PC-9 (cell line): ENCODE results near the gene GPC1. TPM values are rescaled to one million over a fixed set of nuclear protein-coding genes. Genes with fewer than 3 reads are reported as not detected.

Experiments
- BruUV-seq: library from RNA; stranded (reverse); fragments of 400-500 nt; replicated peaks from 2 replicates; lab custom pipeline; 2021; lab: Mats Ljungman, UMichigan
- CTCF ChIA-PET: fragments of 300-600 bp; sonication (Branson Sonifier 250); formaldehyde crosslinking; loops from one replicate; lab custom pipeline; 2022; ENCODE audit warnings: antibody characterized with exemption; lab: Charles Lee
- POLR2A ChIA-PET: fragments of 300-600 bp; sonication (Branson Sonifier 250); formaldehyde crosslinking; loops from one replicate; lab custom pipeline; 2022; ENCODE audit warnings: antibody characterized with exemption; ENCODE audit not compliant: unreplicated experiment; lab: Charles Lee
- DNase-seq, 2 experiments: peaks; one replicate each; pipeline versions ENCODE4 v3.0.0 to v3.0.0-alpha.2; 2015 to 2022; ENCODE audit warnings: mixed read lengths in 1 of 2
- H2AFZ ChIP-seq: fragments of 200-600 bp; sonication (generic); 2 replicates; pipeline ENCODE4 v1.8.1; 2017; ENCODE audit warnings: antibody characterized with exemption
- H3F3A ChIP-seq: fragments of 200-600 bp; sonication (generic); 2 replicates; pipeline ENCODE4 v1.8.1; 2017; ENCODE audit warnings: antibody characterized with exemption, mild to moderate bottlenecking, low read depth; ENCODE audit not compliant: insufficient read depth
- H3K27ac ChIP-seq: fragments of 200-600 bp; sonication (generic); 2 replicates; pipeline ENCODE4 v1.6.1; 2016; ENCODE audit warnings: mixed run types
- H3K27me3 ChIP-seq: fragments of 200-600 bp; sonication (generic); 2 replicates; pipeline ENCODE4 v1.6.1; 2016; ENCODE audit warnings: low read depth, mixed run types; ENCODE audit not compliant: insufficient read depth
- H3K36me3 ChIP-seq: fragments of 200-600 bp; sonication (generic); 2 replicates; pipeline ENCODE4 v1.6.1; 2016; ENCODE audit warnings: low read depth, mixed run types
- H3K4me1 ChIP-seq: fragments of 200-600 bp; sonication (generic); replicated peaks from 2 replicates; pipeline ENCODE4 v1.6.1; 2016; ENCODE audit warnings: mixed run types; ENCODE audit not compliant: insufficient read depth
- H3K4me2 ChIP-seq: fragments of 200-600 bp; sonication (generic); 2 replicates; pipeline ENCODE4 v1.6.1; 2017; ENCODE audit warnings: mixed run types
- H3K4me3 ChIP-seq: fragments of 200-600 bp; sonication (generic); 2 replicates; pipeline ENCODE4 v1.6.1; 2016; ENCODE audit warnings: mixed run types
- H3K79me2 ChIP-seq: fragments of 200-600 bp; sonication (generic); 2 replicates; pipeline ENCODE4 v1.6.1; 2017; ENCODE audit warnings: low read depth, mixed run types
- H3K9me2 ChIP-seq: fragments of 200-600 bp; sonication (generic); 2 replicates; pipeline ENCODE4 v1.8.1; 2017; ENCODE audit warnings: mild to moderate bottlenecking; ENCODE audit not compliant: insufficient read depth
- H3K9me3 ChIP-seq: fragments of 200-600 bp; sonication (generic); 2 replicates; pipeline ENCODE4 v1.8.1; 2016; ENCODE audit warnings: low read depth; ENCODE audit not compliant: insufficient read depth
- H4K20me1 ChIP-seq: fragments of 200-600 bp; sonication (generic); 2 replicates; pipeline ENCODE4 v1.8.1; 2017; ENCODE audit not compliant: insufficient read depth
- EZH2 ChIP-seq: fragments of 200-600 bp; sonication (generic); IDR thresholded peaks from 2 replicates; pipeline ENCODE4 v1.8.0; 2017; ENCODE audit warnings: antibody characterized with exemption, low read depth
- intact Hi-C: fragments of 100-400 bp; cut with micrococcal nuclease; formaldehyde crosslinking; loops from one replicate; pipeline ENCODE4 v1.10.0; 2022; ENCODE audit not compliant: unreplicated experiment
- total RNA-seq: library from RNA; stranded (reverse); gene quantifications from 2 replicates; pipeline ENCODE4 v1.2.3, GENCODE V29; 2021
- TF ChIP-seq, protein P1 (sequence below): fragments of 200-600 bp; sonication (generic); conservative IDR thresholded peaks from 2 replicates; pipeline ENCODE4 v1.6.1; 2017; ENCODE audit warnings: mixed run types, antibody characterized with exemption, mild to moderate bottlenecking, moderate library complexity

GPC1 gene
- total RNA-seq, 1 experiment from 2014 or later = 302 TPM

DNA sequence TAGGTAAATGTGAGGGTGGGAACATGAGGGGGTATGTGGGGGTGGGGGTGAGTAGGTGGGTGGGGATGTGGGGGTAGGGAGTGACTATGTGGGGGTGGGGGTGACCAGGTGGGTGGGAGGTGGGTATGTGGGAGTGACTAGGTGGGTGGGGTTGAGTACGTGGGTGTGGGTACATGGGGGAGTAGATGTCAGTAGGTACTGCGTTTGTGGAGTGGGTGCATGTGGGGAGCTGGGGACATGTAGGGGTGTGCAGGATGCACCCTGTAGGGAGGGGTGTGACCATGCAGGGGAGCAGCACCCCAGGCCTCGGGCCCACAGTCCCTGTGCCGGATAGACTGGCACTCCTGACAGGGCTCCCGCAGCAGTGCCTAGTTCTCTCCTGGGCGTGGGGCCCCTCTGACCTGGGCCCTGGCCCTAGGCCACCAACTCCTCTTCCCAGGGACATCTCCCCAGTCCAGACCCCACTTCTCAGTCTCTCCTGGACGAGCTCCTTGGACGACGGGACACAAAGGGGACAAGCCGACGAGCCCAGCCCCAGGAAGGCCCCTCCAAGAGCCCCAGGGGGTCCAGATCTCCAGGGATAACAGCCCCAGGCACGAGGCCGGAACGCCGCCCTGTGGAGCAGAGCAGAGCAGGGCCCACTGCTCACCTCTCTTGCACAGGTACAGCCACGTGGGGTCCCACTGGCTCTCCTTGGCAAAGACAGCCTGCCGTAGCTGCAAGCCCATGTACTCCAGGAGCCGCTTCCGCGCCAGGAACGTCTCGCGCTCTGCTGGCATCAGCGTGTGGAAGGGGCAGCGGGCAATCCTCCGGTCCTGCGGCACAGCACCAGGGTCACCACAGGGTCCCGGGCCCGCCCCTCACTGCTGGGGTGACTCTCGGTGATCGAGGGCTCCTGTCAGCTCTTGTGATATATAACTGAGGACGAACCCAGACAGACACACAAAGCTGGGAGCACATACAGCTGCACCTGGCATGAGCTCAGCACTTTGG lies 64.1 kb downstream of the GPC1 start:
- CTCF ChIA-PET = no interaction called here
- TF ChIP-seq, protein P1, sequence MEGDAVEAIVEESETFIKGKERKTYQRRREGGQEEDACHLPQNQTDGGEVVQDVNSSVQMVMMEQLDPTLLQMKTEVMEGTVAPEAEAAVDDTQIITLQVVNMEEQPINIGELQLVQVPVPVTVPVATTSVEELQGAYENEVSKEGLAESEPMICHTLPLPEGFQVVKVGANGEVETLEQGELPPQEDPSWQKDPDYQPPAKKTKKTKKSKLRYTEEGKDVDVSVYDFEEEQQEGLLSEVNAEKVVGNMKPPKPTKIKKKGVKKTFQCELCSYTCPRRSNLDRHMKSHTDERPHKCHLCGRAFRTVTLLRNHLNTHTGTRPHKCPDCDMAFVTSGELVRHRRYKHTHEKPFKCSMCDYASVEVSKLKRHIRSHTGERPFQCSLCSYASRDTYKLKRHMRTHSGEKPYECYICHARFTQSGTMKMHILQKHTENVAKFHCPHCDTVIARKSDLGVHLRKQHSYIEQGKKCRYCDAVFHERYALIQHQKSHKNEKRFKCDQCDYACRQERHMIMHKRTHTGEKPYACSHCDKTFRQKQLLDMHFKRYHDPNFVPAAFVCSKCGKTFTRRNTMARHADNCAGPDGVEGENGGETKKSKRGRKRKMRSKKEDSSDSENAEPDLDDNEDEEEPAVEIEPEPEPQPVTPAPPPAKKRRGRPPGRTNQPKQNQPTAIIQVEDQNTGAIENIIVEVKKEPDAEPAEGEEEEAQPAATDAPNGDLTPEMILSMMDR = no peak
- TF ChIP-seq EZH2 = no peak
- intact Hi-C loops = no loop called here

GRCh38 chr2:240500561-240501423 lies 65.3 kb downstream of the GPC1 start:
- Histone ChIP-seq H3K4me2 (no peak overlapping the region), H3K4me1 (no peaks in the 10 kb centered on the region), H3K9me3 (no peaks in the 10 kb centered on the region), H3K36me3 (peaks cover 23% of the 10 kb centered on the region), H2AFZ (no peak overlapping the region), H3K9me2 (no peaks in the 10 kb centered on the region), H4K20me1 (0 out of 2 replicates have a peak, but pooled peaks cover 6% of the 10 kb centered on the region), H3F3A (peaks cover 8% of the 10 kb centered on the region; the same call in 1 of the 2 replicates), H3K27me3 (no peaks in the 10 kb centered on the region), H3K79me2 (no peaks in the 10 kb centered on the region), H3K27ac (no peak overlapping the region), H3K4me3 (no peak overlapping the region)
- TF ChIP-seq, protein P1 = no peak
- no peak for TF ChIP-seq EZH2
- ChIA-PET POLR2A (no interaction called here), CTCF (no interaction called here)
- BruUV-seq = no TSS peak
- intact Hi-C loops = no loop called here
- DNase-seq = no peak

More for the DNA sequence above, 64.1 kb downstream of the GPC1 start:
- Histone ChIP-seq H3K27ac (no peak overlapping the region), H3K9me3 (no peaks in the 10 kb centered on the region), H3K4me1 (no peaks in the 10 kb centered on the region), H3K4me3 (no peak overlapping the region), H3K36me3 (peaks cover 25% of the 10 kb centered on the region), H3K79me2 (no peaks in the 10 kb centered on the region), H4K20me1 (0 out of 2 replicates have a peak, but pooled peaks cover 6% of the 10 kb centered on the region), H3F3A (peaks cover 8% of the 10 kb centered on the region; the same call in 1 of the 2 replicates), H3K9me2 (no peaks in the 10 kb centered on the region), H3K27me3 (no peaks in the 10 kb centered on the region), H3K4me2 (no peak overlapping the region), H2AFZ (no peak overlapping the region)
- no TSS peak for BruUV-seq
- no peak for DNase-seq
- POLR2A ChIA-PET = no interaction called here

DNA sequence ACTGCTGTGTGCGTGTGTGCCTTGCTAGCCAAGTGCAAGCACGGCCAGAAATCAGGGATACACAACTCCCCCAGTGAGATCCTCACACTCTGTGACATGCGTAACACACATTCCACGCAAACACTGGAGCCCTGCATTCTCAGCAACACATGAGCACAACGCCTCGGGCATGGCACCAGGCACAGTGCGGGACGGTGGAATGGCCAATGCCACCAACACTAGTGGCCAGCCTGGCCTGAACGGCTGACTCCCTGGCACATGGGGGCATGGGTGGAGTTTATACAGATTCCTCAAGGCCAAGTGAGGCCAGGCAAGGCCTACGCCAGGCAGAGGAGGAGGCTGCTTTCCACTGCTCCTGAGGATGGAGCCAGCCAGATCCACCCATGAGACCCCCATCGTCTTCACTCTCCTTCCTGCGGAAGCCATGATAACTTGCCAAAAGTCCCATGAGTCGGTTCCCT lies 66.1 kb downstream of the GPC1 start:
- BruUV-seq = no TSS peak
- Histone ChIP-seq H3K4me2 (no peak overlapping the region), H3K4me3 (no peak overlapping the region), H2AFZ (no peak overlapping the region), H3K9me2 (no peaks in the 10 kb centered on the region), H3K36me3 (peaks cover 19% of the 10 kb centered on the region), H3K27ac (no peak overlapping the region), H3K79me2 (no peaks in the 10 kb centered on the region), H3K9me3 (no peaks in the 10 kb centered on the region), H4K20me1 (0 out of 2 replicates have a peak, but pooled peaks cover 6% of the 10 kb centered on the region), H3K27me3 (no peaks in the 10 kb centered on the region), H3F3A (peaks cover 8% of the 10 kb centered on the region; the same call in 1 of the 2 replicates), H3K4me1 (no peaks in the 10 kb centered on the region)
- CTCF ChIA-PET = no interaction called here
- POLR2A ChIA-PET = no interaction called here
- no peak for DNase-seq
- intact Hi-C loops = no loop called here
- TF ChIP-seq EZH2 = no peak
- TF ChIP-seq, protein P1 = no peak
